NT2/D1 (cell line): ENCODE results near the gene DCTD.

Experiments used
- DNase-seq: peaks from one replicate; pipeline ENCODE4 v3.0.0-alpha.2; 2011; ENCODE audit warnings: low read depth, low spot score
- H3K27me3 ChIP-seq: 2 replicates; pipeline ENCODE4 v1.6.0; 2011; ENCODE audit warnings: mild to moderate bottlenecking; ENCODE audit not compliant: insufficient read length, insufficient read depth
- H3K36me3 ChIP-seq: 2 replicates; pipeline ENCODE4 v1.6.1; 2011; ENCODE audit warnings: mild to moderate bottlenecking, low read length, mixed read lengths; ENCODE audit not compliant: insufficient read depth, insufficient read length
- H3K4me1 ChIP-seq: 2 replicates; pipeline ENCODE4 v1.5.1; 2011; ENCODE audit not compliant: insufficient read depth, insufficient read length
- H3K4me3 ChIP-seq: 2 replicates; pipeline ENCODE4 v1.5.1; 2011; ENCODE audit warnings: low read depth; ENCODE audit not compliant: insufficient read length
- H3K9ac ChIP-seq: 2 replicates; pipeline ENCODE4 v1.6.0; 2011; ENCODE audit warnings: low read depth; ENCODE audit not compliant: insufficient read length
- H3K9me3 ChIP-seq: 2 replicates; pipeline ENCODE4 v1.5.1; 2011; ENCODE audit warnings: mild to moderate bottlenecking, low read length; ENCODE audit not compliant: insufficient read depth
- SUZ12 ChIP-seq: IDR thresholded peaks from 2 replicates; pipeline ENCODE4 v1.6.1; 2011; ENCODE audit not compliant: insufficient read length, insufficient read depth; ENCODE audit errors: extremely low read depth
- YY1 ChIP-seq: IDR thresholded peaks from 2 replicates; pipeline ENCODE4 v1.6.1; 2011; ENCODE audit not compliant: insufficient read length, insufficient read depth
- ZNF274 ChIP-seq: IDR thresholded peaks from 2 replicates; pipeline ENCODE4 v1.6.1; 2011; ENCODE audit warnings: mild to moderate bottlenecking, low read depth, low read length

DCTD gene

GRCh38 chr4:182856862-182857261, 60.3 kb downstream of the DCTD start:
- TF ChIP-seq YY1: no peak
- no peak for TF ChIP-seq ZNF274
- no peak for TF ChIP-seq SUZ12
- H3K9me3 ChIP-seq: peaks cover 9% of the 10 kb centered on the region; the same call in 1 of the 2 replicates
- H3K27me3 ChIP-seq: no peaks in the 10 kb centered on the region

DNA sequence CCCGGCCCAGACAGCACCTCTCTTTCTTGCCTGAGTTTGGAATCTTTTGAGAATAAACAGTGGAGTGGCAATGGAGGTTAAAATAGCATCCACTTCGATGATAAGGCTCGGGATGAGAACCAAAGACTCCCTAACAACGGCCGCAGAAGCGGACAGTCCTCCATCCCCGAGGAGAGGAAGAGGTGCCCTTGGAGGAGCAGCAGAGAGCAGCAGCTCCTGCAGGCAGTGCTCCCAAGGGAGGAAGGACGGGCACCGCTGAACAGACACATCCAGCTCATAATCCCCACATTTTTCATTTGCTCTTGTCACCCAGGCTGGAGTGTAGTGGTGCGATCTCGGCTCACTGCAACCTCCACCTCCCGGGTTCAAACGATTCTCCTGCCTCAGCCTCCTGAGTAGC, 61.3 kb downstream of the DCTD start:
- Histone ChIP-seq H3K27me3 (no peaks in the 10 kb centered on the region), H3K36me3 (no peaks in the 10 kb centered on the region)
- TF ChIP-seq ZNF274 (no peak), YY1 (no peak), SUZ12 (no peak)

More at GRCh38 chr4:182856862-182857261, 60.3 kb downstream of the DCTD start:
- DNase-seq: no peak
- Histone ChIP-seq H3K9ac (no peak overlapping the region), H3K4me1 (no peaks in the 10 kb centered on the region), H3K36me3 (no peaks in the 10 kb centered on the region), H3K4me3 (no peak overlapping the region)

GRCh38 chr4:182855312-182855711, 61.9 kb downstream of the DCTD start:
- Histone ChIP-seq H3K27me3 (no peaks in the 10 kb centered on the region), H3K9me3 (peaks cover 9% of the 10 kb centered on the region; the same call in 1 of the 2 replicates), H3K36me3 (no peaks in the 10 kb centered on the region), H3K4me3 (no peak overlapping the region), H3K4me1 (no peaks in the 10 kb centered on the region), H3K9ac (no peak overlapping the region)
- TF ChIP-seq YY1 (no peak), ZNF274 (no peak), SUZ12 (no peak)
- DNase-seq: no peak

More for the DNA sequence above, 61.3 kb downstream of the DCTD start:
- DNase-seq: no peak
- H3K4me3 ChIP-seq: no peak overlapping the region
- H3K4me1 ChIP-seq: no peaks in the 10 kb centered on the region
- H3K9me3 ChIP-seq: peaks cover 9% of the 10 kb centered on the region; the same call in 1 of the 2 replicates
- H3K9ac ChIP-seq: no peak overlapping the region

GRCh38 chr4:182854466-182854865, 62.7 kb downstream of the DCTD start:
- no peaks in the 10 kb centered on the region for H3K36me3 ChIP-seq
- TF ChIP-seq YY1 (no peak), SUZ12 (no peak), ZNF274 (no peak)
- H3K4me3 ChIP-seq: no peak overlapping the region
- no peak overlapping the region for H3K9ac ChIP-seq
- peaks cover 9% of the 10 kb centered on the region; the same call in 1 of the 2 replicates for H3K9me3 ChIP-seq
- H3K4me1 ChIP-seq: no peaks in the 10 kb centered on the region
- no peaks in the 10 kb centered on the region for H3K27me3 ChIP-seq
- no peak for DNase-seq

DNA sequence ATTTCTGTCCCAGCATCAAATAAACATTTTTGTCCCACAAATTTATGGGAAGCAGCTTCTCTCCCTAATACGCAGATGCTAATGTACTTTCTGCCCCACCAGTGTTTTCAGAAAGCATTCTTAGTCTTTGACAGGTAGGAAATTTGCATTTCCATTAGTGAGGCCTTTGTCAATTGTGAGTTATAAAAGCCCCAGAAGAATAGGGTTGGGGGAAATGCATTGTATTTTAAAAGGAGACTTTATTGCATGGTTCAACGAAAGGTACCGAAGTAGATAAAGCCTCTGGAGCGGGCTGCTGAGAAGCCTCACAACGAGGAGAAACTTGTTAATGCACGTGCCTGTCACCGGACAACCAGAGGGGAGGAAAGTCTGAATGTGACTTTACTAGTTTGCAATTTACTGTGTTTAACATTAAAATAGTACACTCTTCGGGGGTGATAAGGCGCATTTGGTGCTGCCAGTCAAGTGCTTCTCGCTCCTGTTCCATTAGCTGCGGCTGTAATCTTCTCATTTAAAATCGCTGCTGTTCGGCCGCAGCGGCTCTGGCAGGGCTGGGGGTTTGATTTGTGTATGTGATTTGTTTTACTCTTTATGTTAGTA, 63.4 kb downstream of the DCTD start:
- no peak overlapping the region for H3K4me3 ChIP-seq
- DNase-seq: no peak

DNA sequence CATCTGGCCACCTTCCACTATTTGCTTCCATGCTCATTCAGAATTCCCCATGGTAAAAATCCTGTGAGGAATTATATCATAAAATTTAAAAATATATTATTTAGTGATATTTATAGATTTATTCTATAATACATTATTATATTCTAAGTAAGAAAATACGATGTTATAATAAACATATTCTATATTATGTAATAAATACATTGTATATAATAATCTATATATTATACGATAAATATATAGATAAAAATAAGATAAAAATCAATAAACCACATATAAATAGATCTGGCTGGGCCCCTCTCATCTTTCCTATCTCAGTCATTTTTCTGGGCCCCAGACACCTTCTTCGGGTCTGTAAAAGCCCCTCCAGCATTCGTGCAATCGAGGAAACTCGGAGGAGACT, 68.5 kb downstream of the DCTD start:
- Histone ChIP-seq H3K4me3 (no peak overlapping the region), H3K27me3 (no peaks in the 10 kb centered on the region)

More for the DNA sequence above, 63.4 kb downstream of the DCTD start:
- no peak overlapping the region for H3K9ac ChIP-seq
- no peak for TF ChIP-seq YY1
- TF ChIP-seq SUZ12: no peak
- TF ChIP-seq ZNF274: no peak
- H3K27me3 ChIP-seq: no peaks in the 10 kb centered on the region
- no peaks in the 10 kb centered on the region for H3K36me3 ChIP-seq
- H3K9me3 ChIP-seq: peaks cover 9% of the 10 kb centered on the region; the same call in 1 of the 2 replicates
- no peaks in the 10 kb centered on the region for H3K4me1 ChIP-seq

DNA sequence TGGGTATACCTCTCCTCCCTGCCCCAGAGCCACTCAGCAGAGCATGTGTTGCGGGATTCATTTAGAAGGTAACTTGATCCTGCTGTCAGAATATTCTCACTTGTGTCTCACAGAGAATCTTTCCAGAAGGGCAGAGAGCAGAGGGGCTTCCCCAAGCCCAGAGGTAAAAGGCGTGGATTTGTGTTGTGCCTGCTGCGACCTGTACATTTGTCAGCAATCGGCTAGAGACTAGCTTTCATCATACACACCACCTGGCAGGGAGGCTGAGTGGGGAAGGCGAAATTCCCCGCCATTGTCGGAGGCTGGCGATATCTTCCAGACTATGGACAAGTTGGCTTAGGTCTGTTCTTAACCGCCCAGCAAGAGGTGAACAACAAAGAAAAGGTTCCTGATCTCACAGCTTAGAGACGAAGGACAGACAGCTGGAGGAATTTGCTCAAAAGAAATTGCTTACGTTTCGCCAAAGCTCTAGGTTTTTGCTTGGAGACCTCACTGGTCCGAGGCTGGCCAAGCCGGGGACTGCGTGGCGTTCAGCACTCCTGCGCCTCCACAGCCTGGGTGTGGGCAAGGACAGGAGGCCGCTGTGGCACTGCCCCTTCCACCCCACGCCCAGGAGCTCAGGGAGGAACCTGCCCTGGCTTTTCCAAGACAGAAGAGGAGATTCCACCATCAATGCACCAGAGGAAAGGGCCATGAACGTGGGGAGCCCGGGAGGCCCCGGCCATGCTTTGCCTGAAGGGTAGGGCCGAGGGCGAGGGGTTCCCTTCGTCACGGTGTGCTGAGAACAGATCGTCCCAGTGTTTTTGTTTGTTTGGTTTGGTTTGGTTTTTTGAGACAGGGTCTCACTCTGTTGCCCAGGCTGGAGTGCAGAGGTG, 69.4 kb downstream of the DCTD start:
- Histone ChIP-seq H3K4me1 (peaks cover 4% of the 10 kb centered on the region), H3K36me3 (no peaks in the 10 kb centered on the region), H3K27me3 (no peaks in the 10 kb centered on the region), H3K9me3 (peaks cover 2% of the 10 kb centered on the region; the same call in 1 of the 2 replicates), H3K4me3 (no peak overlapping the region), H3K9ac (no peak overlapping the region)
- DNase-seq: no peak
- TF ChIP-seq SUZ12: no peak
- no peak for TF ChIP-seq YY1
- TF ChIP-seq ZNF274: no peak

More for the DNA sequence above, 68.5 kb downstream of the DCTD start:
- TF ChIP-seq SUZ12 (no peak), ZNF274 (no peak)
- peaks cover 9% of the 10 kb centered on the region; the same call in 1 of the 2 replicates for H3K9me3 ChIP-seq
- no peaks in the 10 kb centered on the region for H3K36me3 ChIP-seq
- no peak overlapping the region for H3K9ac ChIP-seq
- DNase-seq: no peak
- H3K4me1 ChIP-seq: peaks cover 4% of the 10 kb centered on the region

GRCh38 chr4:182846036-182846435, 71.2 kb downstream of the DCTD start:
- H3K4me3 ChIP-seq: no peak overlapping the region
- H3K9ac ChIP-seq: no peak overlapping the region
- H3K4me1 ChIP-seq: peaks cover 4% of the 10 kb centered on the region
- TF ChIP-seq ZNF274 (no peak), YY1 (no peak), SUZ12 (no peak)
- no peaks in the 10 kb centered on the region for H3K27me3 ChIP-seq
- no peaks in the 10 kb centered on the region for H3K9me3 ChIP-seq
- DNase-seq: no peak
- no peaks in the 10 kb centered on the region for H3K36me3 ChIP-seq
